H1 (cell line): ENCODE results near the gene KCNB1. TPM values are rescaled to one million over a fixed set of nuclear protein-coding genes. Genes with fewer than 3 reads are reported as not detected.

Experiments
- CTCF ChIA-PET: fragments of 300-600 bp; sonication (Branson Sonifier 250); formaldehyde crosslinking; loops from one replicate; lab custom pipeline; 2021; ENCODE audit not compliant: partially characterized antibody; lab: Charles Lee
- POLR2A ChIA-PET: fragments of 300-600 bp; sonication (Branson Sonifier 250); formaldehyde crosslinking; loops from one replicate; lab custom pipeline; 2021; ENCODE audit warnings: inconsistent platforms; ENCODE audit not compliant: partially characterized antibody; lab: Charles Lee
- DNase-seq, 2 experiments: peaks; one replicate each; pipeline versions ENCODE4 v3.0.0 to v3.0.0-alpha.2; 2010 to 2022; ENCODE audit warnings: low spot score in 2 of 2, low read depth in 1 of 2, mixed read lengths in 1 of 2
- FAIRE-seq: peaks from 2 replicates; lab custom pipeline; 2011; peaks lifted over from hg19 to GRCh38; lab: Jason Lieb, UNC
- H2AFZ ChIP-seq: 2 replicates; pipeline ENCODE4 v1.8.1; 2012; ENCODE audit warnings: low read length, inconsistent platforms
- H2AK5ac ChIP-seq: 2 replicates; pipeline ENCODE4 v1.6.1; 2013; ENCODE audit warnings: low read depth, low read length
- H2BK120ac ChIP-seq: replicated peaks from 2 replicates; pipeline ENCODE3; 2013; ENCODE audit warnings: low read depth, low read length, inconsistent platforms
- H2BK12ac ChIP-seq: 2 replicates; pipeline ENCODE4 v1.6.1; 2013; ENCODE audit warnings: low read depth, low read length
- H2BK15ac ChIP-seq: 2 replicates; pipeline ENCODE4 v1.6.1; 2013; ENCODE audit warnings: low read length
- H2BK20ac ChIP-seq: 2 replicates; pipeline ENCODE4 v1.6.1; 2013; ENCODE audit warnings: low read length
- H2BK5ac ChIP-seq: 2 replicates; pipeline ENCODE4 v1.6.1; 2013; ENCODE audit warnings: low read depth, low read length
- H3K14ac ChIP-seq: 2 replicates; pipeline ENCODE4 v1.6.1; 2013; ENCODE audit warnings: inconsistent platforms; ENCODE audit not compliant: insufficient read length
- H3K18ac ChIP-seq: 2 replicates; pipeline ENCODE4 v1.6.1; 2013; ENCODE audit warnings: low read length; ENCODE audit errors: extremely low read depth
- H3K23ac ChIP-seq: 2 replicates; pipeline ENCODE4 v1.6.1; 2013; ENCODE audit warnings: inconsistent platforms; ENCODE audit not compliant: insufficient read length
- H3K23me2 ChIP-seq: 2 replicates; pipeline ENCODE4 v1.6.1; 2013; ENCODE audit warnings: low read depth, low read length
- H3K27ac ChIP-seq: 2 replicates; pipeline ENCODE4 v1.6.1; 2011; ENCODE audit warnings: low read depth, low read length, inconsistent platforms
- H3K27me3 ChIP-seq, 4 experiments: replicated peaks in 1 of 4; 1 replicate in 1 of 4; 2 replicates in 3 of 4; pipeline versions ENCODE4 v1.6.1 to v1.8.1; 2011 to 2013; ENCODE audit warnings: low read length in 3 of 4, mild to moderate bottlenecking in 3 of 4, inconsistent platforms in 2 of 4, mixed read lengths in 2 of 4, moderate library complexity in 1 of 4; ENCODE audit not compliant: control insufficient read depth in 3 of 4, insufficient read depth in 3 of 4; ENCODE audit errors: extremely low read depth in 1 of 4
- H3K36me3 ChIP-seq, 4 experiments: 2 replicates each; pipeline versions ENCODE4 v1.6.1 to v1.8.1; 2011 to 2013; ENCODE audit warnings: mild to moderate bottlenecking in 4 of 4, low read length in 3 of 4, moderate library complexity in 2 of 4, control low read depth in 1 of 4, inconsistent platforms in 1 of 4; ENCODE audit not compliant: insufficient read depth in 4 of 4, control insufficient read depth in 2 of 4
- H3K4ac ChIP-seq: replicated peaks from 2 replicates; pipeline ENCODE3; 2013; ENCODE audit warnings: low read length, low read depth, mixed read lengths, inconsistent platforms; ENCODE audit not compliant: insufficient read length
- H3K4me1 ChIP-seq, 4 experiments: replicated peaks in 1 of 4; 1 replicate in 1 of 4; 2 replicates in 3 of 4; pipeline versions ENCODE4 v1.6.1 to v1.8.1; 2011 to 2013; ENCODE audit warnings: low read length in 3 of 4, inconsistent platforms in 2 of 4, mixed read lengths in 1 of 4; ENCODE audit not compliant: insufficient read depth in 4 of 4, control insufficient read depth in 3 of 4
- H3K4me2 ChIP-seq, 2 experiments: 2 replicates each; pipeline versions ENCODE4 v1.6.1 to v1.8.1; 2011 to 2013; ENCODE audit warnings: low read depth in 2 of 2, low read length in 2 of 2, control low read depth in 1 of 2, inconsistent platforms in 1 of 2, mild to moderate bottlenecking in 1 of 2; ENCODE audit not compliant: insufficient read depth in 1 of 2
- H3K4me3 ChIP-seq, 4 experiments: fragments of 200-600, 300-600 bp in 1 of 4; sonication (generic), shearing (Covaris generic), sonication (Bioruptor Twin) in 1 of 4; 2 replicates each; pipeline versions ENCODE4 v1.5.1 to v1.8.1; 2011 to 2016; ENCODE audit warnings: low read length in 4 of 4, low read depth in 3 of 4, control low read depth in 2 of 4, inconsistent platforms in 2 of 4, mild to moderate bottlenecking in 2 of 4, mixed read lengths in 1 of 4, moderate library complexity in 1 of 4; ENCODE audit not compliant: insufficient read depth in 2 of 4; ENCODE audit errors: extremely low read depth in 1 of 4
- H3K56ac ChIP-seq: replicated peaks from 2 replicates; pipeline ENCODE3; 2013; ENCODE audit warnings: low read depth, mild to moderate bottlenecking, mixed read lengths, low read length, inconsistent platforms; ENCODE audit not compliant: insufficient read length
- H3K79me1 ChIP-seq: 2 replicates; pipeline ENCODE4 v1.6.1; 2013; ENCODE audit warnings: low read depth, low read length, control low read depth
- H3K79me2 ChIP-seq, 2 experiments: 2 replicates each; pipeline versions ENCODE4 v1.6.1 to v1.8.1; 2012 to 2013; ENCODE audit warnings: low read length in 2 of 2, mild to moderate bottlenecking in 2 of 2, inconsistent platforms in 1 of 2; ENCODE audit not compliant: insufficient read depth in 2 of 2, control insufficient read depth in 1 of 2
- H3K9ac ChIP-seq, 4 experiments: replicated peaks in 1 of 4; 1 replicate in 1 of 4; 2 replicates in 3 of 4; pipeline versions ENCODE4 v1.6.1 to v1.8.1; 2011 to 2013; ENCODE audit warnings: low read depth in 3 of 4, low read length in 3 of 4, control low read depth in 2 of 4, mild to moderate bottlenecking in 2 of 4, moderate library complexity in 2 of 4, inconsistent platforms in 1 of 4; ENCODE audit errors: extremely low read depth in 1 of 4
- H3K9me3 ChIP-seq, 2 experiments: 2 replicates each; pipeline versions ENCODE4 v1.6.1 to v1.8.1; 2012 to 2013; ENCODE audit warnings: mild to moderate bottlenecking in 2 of 2, moderate library complexity in 2 of 2, control low read depth in 1 of 2, inconsistent platforms in 1 of 2, low read depth in 1 of 2, low read length in 1 of 2, mixed read lengths in 1 of 2; ENCODE audit not compliant: insufficient read depth in 2 of 2
- H4K20me1 ChIP-seq, 2 experiments: replicated peaks in 1 of 2; 2 replicates each; pipeline versions ENCODE3 to v1.8.1; 2011 to 2013; ENCODE audit warnings: inconsistent platforms in 2 of 2, low read length in 2 of 2, mild to moderate bottlenecking in 1 of 2; ENCODE audit not compliant: insufficient read depth in 2 of 2, control insufficient read depth in 1 of 2
- H4K5ac ChIP-seq: 2 replicates; pipeline ENCODE4 v1.6.1; 2013; ENCODE audit warnings: low read length, low read depth, mixed read lengths, inconsistent platforms; ENCODE audit not compliant: insufficient read length
- H4K8ac ChIP-seq: 2 replicates; pipeline ENCODE4 v1.8.0; 2013; ENCODE audit warnings: mild to moderate bottlenecking, moderate library complexity, low read length, inconsistent platforms; ENCODE audit not compliant: insufficient read depth; ENCODE audit errors: extremely low read depth
- H4K91ac ChIP-seq: replicated peaks from 2 replicates; pipeline ENCODE3; 2013; ENCODE audit warnings: low read length, mixed read lengths, inconsistent platforms; ENCODE audit not compliant: insufficient read length
- PHF8 ChIP-seq: fragments of 200-600 bp; sonication (generic); conservative IDR thresholded peaks from 2 replicates; pipeline ENCODE4 v1.7.1; 2012; ENCODE audit warnings: low read depth, mild to moderate bottlenecking, inconsistent platforms, low read length, moderate library complexity
- RBBP5 ChIP-seq: IDR thresholded peaks from 2 replicates; pipeline ENCODE4 v1.7.1; 2012; ENCODE audit warnings: low read depth, mild to moderate bottlenecking, inconsistent platforms, low read length, moderate library complexity, borderline replicate concordance
- WGBS, 2 experiments: shearing (Covaris generic) in 1 of 2; methylation state at CpG; one replicate each; pipeline versions ENCODE4 v1.1.6 to v1.1.7; 2013 to 2015; ENCODE audit warnings: low lambda C conversion rate in 2 of 2, mixed read lengths in 2 of 2, inconsistent platforms in 1 of 2, low coverage in 1 of 2, missing lambda C conversion rate in 1 of 2; ENCODE audit not compliant: insufficient replicate concordance in 2 of 2, insufficient coverage in 1 of 2, insufficient read length in 1 of 2; ENCODE audit errors: extremely low coverage in 1 of 2, missing lambda C conversion rate in 1 of 2; 5-methylcytosine and 5-hydroxymethylcytosine counted together
- polyA plus RNA-seq, 7 experiments: library from polyadenylated mRNA; depleted of rRNA in 3 of 7; stranded (reverse) in 5 of 7; unstranded in 2 of 7; fragments of >200 nt in 5 of 7; fragments of 200-250 nt in 2 of 7; gene quantifications; 1 replicate in 5 of 7; 2 replicates in 1 of 7; 4 replicates in 1 of 7; pipeline versions ENCODE4 v1.2.1 to v1.2.3, GENCODE V29; 2011 to 2013; ENCODE audit warnings: missing spikeins in 2 of 7, mixed read lengths in 2 of 7
- total RNA-seq: library from RNA; stranded (reverse); fragmentation: NEBNext Ultra II Directional; extraction: Animal tissue kit (Norgen Biotek cat#: 25700); gene quantifications from 2 replicates; pipeline ENCODE4 v1.2.1, GENCODE V29; 2021

Gene KCNB1
- total and polyA plus RNA-seq, 2 of the 8 experiments (the other 6 are each of a cell fraction or from before 2014, with no cell fraction given) = 0.58 to 0.67 TPM

DNA sequence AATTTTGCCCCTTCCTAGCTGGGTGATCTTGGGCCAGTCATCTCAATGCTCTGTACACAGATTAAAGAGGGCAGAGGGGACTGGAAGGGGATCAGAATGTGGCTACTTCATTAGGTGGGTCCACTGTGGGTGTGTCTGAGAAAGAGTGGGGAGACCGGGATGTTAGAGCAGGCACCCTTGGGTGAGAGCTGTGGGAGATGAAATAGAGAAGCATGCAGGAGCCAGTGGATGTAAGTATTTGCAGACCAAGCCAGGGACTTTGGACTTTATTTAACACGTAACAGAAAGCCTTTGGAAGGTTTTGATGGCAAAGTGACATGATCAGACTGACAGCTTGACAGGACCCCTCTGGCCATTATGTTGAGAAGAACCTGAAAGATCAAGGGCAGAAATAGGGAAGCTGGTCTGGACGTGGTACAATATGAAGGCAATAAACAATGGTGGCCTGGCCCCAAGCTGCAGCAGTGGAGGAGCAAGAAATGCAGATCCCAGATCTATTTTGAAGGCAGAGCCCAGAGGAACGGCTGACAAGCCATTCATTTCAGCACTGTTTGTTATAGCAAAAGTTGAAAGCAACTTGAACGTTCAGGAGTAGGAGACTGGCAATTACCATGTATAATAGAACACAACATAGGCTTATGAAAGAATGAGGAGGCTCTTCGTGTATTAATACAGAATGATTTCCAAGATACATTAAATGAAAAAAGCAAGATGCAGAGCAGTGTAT, 122.1 kb downstream of the KCNB1 start:
- 86% methylated on average over 6 of the region's 6 CpGs; no CpG with 5 or more reads in 1 of the 2 experiments for WGBS, 2 experiments
- TF ChIP-seq PHF8 (no peak), RBBP5 (no peak)

More for the DNA sequence above, 122.1 kb downstream of the KCNB1 start:
- Histone ChIP-seq H3K56ac (no peak overlapping the region), H4K5ac (no peak overlapping the region), H2BK15ac (no peak overlapping the region), H2AK5ac (no peak overlapping the region), H2BK12ac (no peak overlapping the region), H4K91ac (no peak overlapping the region), H3K23me2 (no peaks in the 10 kb centered on the region), H2BK120ac (no peak overlapping the region), H3K27ac (no peak overlapping the region), H4K8ac (no peak overlapping the region), H3K4me2 (no peak overlapping the region), H3K79me2 (no peaks in the 10 kb centered on the region), H3K4ac (no peak overlapping the region), H3K9me3 (no peaks in the 10 kb centered on the region), H3K27me3 (0 out of 7 replicates have a peak, but pooled peaks cover 0 to under 1% (median 0%) of the 10 kb centered on the region in 4 experiments), H3K9ac (no peak overlapping the region), H2BK5ac (no peak overlapping the region), H3K36me3 (no peaks in the 10 kb centered on the region), H2BK20ac (no peak overlapping the region), H3K18ac (no peak overlapping the region), H3K4me3 (no peak overlapping the region), H3K4me1 (no peaks in the 10 kb centered on the region), H3K79me1 (no peaks in the 10 kb centered on the region), H2AFZ (no peak overlapping the region), H3K23ac (no peak overlapping the region), H3K14ac (no peak overlapping the region), H4K20me1 (no peaks in the 10 kb centered on the region)
- FAIRE-seq (no peak), DNase-seq (no peak)
- CTCF ChIA-PET = interaction anchor here (0.7 to 1.2 kb wide), 4 partner anchors 17 to 27 kb away, joined by 3 to 5 read pairs (median 3); no protein-coding TSS in a partner anchor
- POLR2A ChIA-PET = no interaction called here
